A673 (cell line): ENCODE measurements around the gene FTHL17. TPM values are rescaled to one million over a fixed set of nuclear protein-coding genes. Genes with fewer than 3 reads are reported as not detected.

Experiments used
- BruUV-seq: library from RNA; stranded (reverse); fragments of 400-500 nt; replicated peaks from 2 replicates; lab custom pipeline; 2021; lab: Mats Ljungman, UMichigan
- CTCF ChIA-PET: fragments of 300-600 bp; sonication (Branson Sonifier 250); formaldehyde crosslinking; loops from one replicate; lab custom pipeline; 2022; ENCODE audit warnings: antibody characterized with exemption; lab: Charles Lee
- POLR2A ChIA-PET: fragments of 300-600 bp; sonication (Branson Sonifier 250); formaldehyde crosslinking; loops from one replicate; lab custom pipeline; 2022; ENCODE audit warnings: antibody characterized with exemption; ENCODE audit not compliant: low non-redundant PET; lab: Charles Lee
- DNase-seq: peaks from one replicate; pipeline ENCODE4 v3.0.0-alpha.2; 2015; ENCODE audit warnings: low spot score
- H3K27ac ChIP-seq: fragments of 200-600 bp; sonication (generic); 2 replicates; pipeline ENCODE4 v1.5.1; 2016; ENCODE audit warnings: mixed run types, low read depth, mild to moderate bottlenecking, mixed read lengths, antibody characterized with exemption, low read length; ENCODE audit not compliant: poor library complexity, severe bottlenecking
- H3K27me3 ChIP-seq: fragments of 200-600 bp; sonication (generic); replicated peaks from 2 replicates; pipeline ENCODE4 v1.6.1; 2017; ENCODE audit warnings: mixed run types, low read depth, mild to moderate bottlenecking, mixed read lengths, antibody characterized with exemption, low read length; ENCODE audit not compliant: insufficient read depth, poor library complexity
- H3K36me3 ChIP-seq: fragments of 200-600 bp; sonication (generic); 2 replicates; pipeline ENCODE4 v1.6.1; 2016; ENCODE audit warnings: mixed run types, mild to moderate bottlenecking, mixed read lengths, antibody characterized with exemption, low read length; ENCODE audit not compliant: insufficient read depth, poor library complexity, severe bottlenecking
- H3K4me1 ChIP-seq: fragments of 200-600 bp; sonication (generic); 2 replicates; pipeline ENCODE4 v1.6.1; 2017; ENCODE audit warnings: mixed run types, mild to moderate bottlenecking, mixed read lengths, antibody characterized with exemption, low read length; ENCODE audit not compliant: insufficient read depth, poor library complexity, severe bottlenecking
- H3K4me3 ChIP-seq: fragments of 200-600 bp; sonication (generic); 2 replicates; pipeline ENCODE4 v1.5.1; 2016; ENCODE audit warnings: low read depth, mixed run types, mild to moderate bottlenecking, mixed read lengths, low read length; ENCODE audit not compliant: poor library complexity, severe bottlenecking
- H3K9me3 ChIP-seq: fragments of 200-600 bp; sonication (generic); 2 replicates; pipeline ENCODE4 v1.6.1; 2016; ENCODE audit warnings: mixed run types, low read depth, mild to moderate bottlenecking, mixed read lengths, antibody characterized with exemption, low read length; ENCODE audit not compliant: poor library complexity, severe bottlenecking
- EZH2 ChIP-seq: fragments of 200-600 bp; sonication (generic); IDR thresholded peaks from 2 replicates; pipeline ENCODE4 v1.6.1; 2017; ENCODE audit warnings: borderline replicate concordance, low read depth, mild to moderate bottlenecking, mixed read lengths, antibody characterized with exemption, low read length; ENCODE audit not compliant: poor library complexity, severe bottlenecking
- intact Hi-C: fragments of 100-400 bp; cut with micrococcal nuclease; formaldehyde crosslinking; loops from one replicate; pipeline ENCODE4 v1.10.0; 2022; ENCODE audit not compliant: unreplicated experiment
- total RNA-seq: library from RNA; stranded (reverse); gene quantifications from 2 replicates; pipeline ENCODE4 v1.2.3, GENCODE V29; 2021
- TF ChIP-seq, protein P1 (sequence below): fragments of 300-800, 200-600 bp; sonication (generic); conservative IDR thresholded peaks from 2 replicates; pipeline ENCODE4 v1.5.1; 2017; ENCODE audit warnings: low read depth, mild to moderate bottlenecking, antibody characterized with exemption, low read length, moderate library complexity, mixed read lengths

Gene FTHL17
- total RNA-seq, 1 experiment from 2014 or later: not detected

DNA sequence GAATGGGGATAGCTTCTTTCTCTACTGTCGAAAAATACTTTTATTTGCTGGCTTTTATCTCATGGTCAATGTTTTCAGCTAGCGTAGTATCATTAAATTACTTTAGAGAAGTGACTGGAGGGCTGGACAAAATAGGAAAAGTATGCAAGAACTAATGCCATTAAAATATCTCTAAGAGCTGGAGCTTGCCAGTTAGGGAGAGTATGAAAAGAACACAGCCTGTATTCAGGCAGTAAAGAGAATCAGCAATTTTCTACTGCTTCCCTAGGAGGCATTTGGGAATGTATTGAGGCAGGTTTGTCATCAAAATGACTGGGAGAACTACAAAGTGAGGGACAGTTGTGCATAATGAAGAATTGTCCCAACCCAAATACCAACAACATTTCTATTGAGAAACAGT lies 43.0 kb upstream of the FTHL17 start:
- POLR2A ChIA-PET: no interaction called here
- intact Hi-C loops: no loop called here
- CTCF ChIA-PET: no interaction called here
- H3K4me1 ChIP-seq: no peaks in the 10 kb centered on the region
- no peak for DNase-seq
- no peak overlapping the region for H3K4me3 ChIP-seq
- H3K36me3 ChIP-seq: no peaks in the 10 kb centered on the region
- H3K27ac ChIP-seq: no peak overlapping the region
- no peaks in the 10 kb centered on the region for H3K9me3 ChIP-seq
- TF ChIP-seq, protein P1, sequence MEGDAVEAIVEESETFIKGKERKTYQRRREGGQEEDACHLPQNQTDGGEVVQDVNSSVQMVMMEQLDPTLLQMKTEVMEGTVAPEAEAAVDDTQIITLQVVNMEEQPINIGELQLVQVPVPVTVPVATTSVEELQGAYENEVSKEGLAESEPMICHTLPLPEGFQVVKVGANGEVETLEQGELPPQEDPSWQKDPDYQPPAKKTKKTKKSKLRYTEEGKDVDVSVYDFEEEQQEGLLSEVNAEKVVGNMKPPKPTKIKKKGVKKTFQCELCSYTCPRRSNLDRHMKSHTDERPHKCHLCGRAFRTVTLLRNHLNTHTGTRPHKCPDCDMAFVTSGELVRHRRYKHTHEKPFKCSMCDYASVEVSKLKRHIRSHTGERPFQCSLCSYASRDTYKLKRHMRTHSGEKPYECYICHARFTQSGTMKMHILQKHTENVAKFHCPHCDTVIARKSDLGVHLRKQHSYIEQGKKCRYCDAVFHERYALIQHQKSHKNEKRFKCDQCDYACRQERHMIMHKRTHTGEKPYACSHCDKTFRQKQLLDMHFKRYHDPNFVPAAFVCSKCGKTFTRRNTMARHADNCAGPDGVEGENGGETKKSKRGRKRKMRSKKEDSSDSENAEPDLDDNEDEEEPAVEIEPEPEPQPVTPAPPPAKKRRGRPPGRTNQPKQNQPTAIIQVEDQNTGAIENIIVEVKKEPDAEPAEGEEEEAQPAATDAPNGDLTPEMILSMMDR: no peak
- TF ChIP-seq EZH2: no peak
- BruUV-seq: no TSS peak
- peaks cover 4% of the 10 kb centered on the region for H3K27me3 ChIP-seq

DNA sequence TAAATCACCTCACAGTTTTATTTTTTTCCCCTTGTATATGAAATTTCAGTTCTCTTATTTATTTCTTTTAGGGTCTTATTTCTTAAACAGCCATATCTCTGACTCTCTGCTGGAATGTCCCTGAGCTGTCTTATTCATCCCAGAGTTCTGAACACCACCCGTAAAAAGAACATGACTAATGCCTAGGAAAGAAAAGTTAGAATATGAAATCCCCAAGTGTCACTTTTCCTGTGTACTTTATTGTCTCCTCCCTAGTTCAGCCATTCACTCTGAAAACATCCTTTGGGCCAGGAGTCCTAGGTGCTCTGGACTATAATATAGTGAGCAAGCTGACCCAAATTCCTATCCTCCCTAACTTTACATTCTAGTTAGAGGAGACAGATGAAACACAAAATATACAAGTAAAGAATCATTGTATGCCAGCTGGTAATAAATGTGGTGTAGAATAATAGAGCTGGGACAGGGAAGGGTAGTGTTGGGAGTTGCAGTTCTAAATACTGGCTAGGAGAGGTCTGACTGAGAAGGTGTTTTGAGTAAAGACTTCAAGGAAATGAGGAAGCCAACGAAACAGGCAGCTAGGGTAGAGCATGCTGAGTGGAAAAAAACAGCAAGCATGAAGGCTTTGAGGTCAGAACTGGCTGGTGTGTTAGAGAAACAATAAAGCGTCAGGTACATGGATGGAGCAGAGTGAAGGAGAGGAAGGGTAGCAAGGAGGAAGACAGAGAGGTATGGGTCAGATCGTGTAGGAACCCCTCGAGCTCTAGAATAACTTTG lies 40.6 kb upstream of the FTHL17 start:
- no peak for DNase-seq
- Histone ChIP-seq H3K4me3 (no peak overlapping the region), H3K27me3 (peaks cover 4% of the 10 kb centered on the region), H3K27ac (no peak overlapping the region), H3K36me3 (no peaks in the 10 kb centered on the region), H3K4me1 (no peaks in the 10 kb centered on the region), H3K9me3 (no peaks in the 10 kb centered on the region)
- TF ChIP-seq EZH2: no peak
- TF ChIP-seq, protein P1: no peak
- ChIA-PET POLR2A (no interaction called here), CTCF (no interaction called here)
- intact Hi-C loops: no loop called here
- BruUV-seq: no TSS peak

DNA sequence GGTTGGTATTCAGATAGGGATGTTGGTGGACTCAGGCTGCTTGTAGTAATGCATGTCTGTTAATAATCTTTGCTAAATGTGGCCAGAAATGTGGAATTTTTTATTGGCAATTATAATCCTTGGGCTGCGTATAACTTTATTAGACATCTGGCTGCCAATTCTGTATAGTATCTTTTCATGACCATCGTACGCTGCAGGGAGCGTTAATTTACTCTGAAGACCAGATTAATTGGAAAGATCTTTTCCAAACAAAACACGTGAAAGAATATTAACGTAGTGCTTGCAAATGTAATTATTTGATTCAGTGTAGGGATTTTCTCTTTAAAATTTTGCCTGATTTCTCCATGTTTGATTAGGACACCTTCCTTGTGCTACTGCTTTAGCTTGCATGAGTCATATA lies 38.8 kb upstream of the FTHL17 start:
- ChIA-PET CTCF (no interaction called here), POLR2A (no interaction called here)
- Histone ChIP-seq H3K9me3 (no peaks in the 10 kb centered on the region), H3K4me3 (no peak overlapping the region), H3K27ac (no peak overlapping the region), H3K4me1 (no peaks in the 10 kb centered on the region), H3K27me3 (peaks cover 4% of the 10 kb centered on the region), H3K36me3 (no peaks in the 10 kb centered on the region)
- TF ChIP-seq, protein P1: no peak
- no peak for TF ChIP-seq EZH2
- no peak for DNase-seq
- BruUV-seq: no TSS peak
- intact Hi-C loops: no loop called here
